H1 (cell line): ENCODE results near the gene GPR176.

Experiments used
- CBX8 ChIP-seq: fragments of 300-800, 300-1000 bp; sonication (generic); IDR thresholded peaks from 2 replicates; pipeline ENCODE4 v1.7.1; 2016; ENCODE audit warnings: low read depth, low read length, borderline replicate concordance
- CEBPB ChIP-seq: IDR thresholded peaks from 2 replicates; pipeline ENCODE4 v1.6.1; 2012; ENCODE audit warnings: low read depth, low read length
- CHD2 ChIP-seq: IDR thresholded peaks from 2 replicates; pipeline ENCODE4 v1.6.1; 2012; ENCODE audit warnings: low read length, improper control_type of control experiment
- CTCF ChIP-seq, 3 experiments: IDR thresholded peaks; 1 replicate in 2 of 3; 2 replicates in 1 of 3; pipeline versions ENCODE4 v1.5.1 to v1.6.1; 2011; ENCODE audit warnings: low read length in 3 of 3, mild to moderate bottlenecking in 3 of 3, inconsistent platforms in 2 of 3, low read depth in 1 of 3, moderate library complexity in 1 of 3; ENCODE audit not compliant: insufficient read depth in 1 of 3; ENCODE audit errors: control extremely low read depth in 1 of 3
- GABPA ChIP-seq: IDR thresholded peaks from 2 replicates; pipeline ENCODE4 v1.6.1; 2011; ENCODE audit warnings: mild to moderate bottlenecking, low read length, moderate library complexity, borderline replicate concordance; ENCODE audit not compliant: insufficient read depth
- POLR2A ChIP-seq, 2 experiments: IDR thresholded peaks; 1 replicate in 1 of 2; 2 replicates in 1 of 2; pipeline ENCODE4 v1.6.1; 2011; ENCODE audit warnings: low read depth in 2 of 2, low read length in 2 of 2, mild to moderate bottlenecking in 2 of 2; ENCODE audit errors: control extremely low read depth in 1 of 2
- POLR2AphosphoS5 ChIP-seq: IDR thresholded peaks from 2 replicates; pipeline ENCODE4 v1.6.1; 2011; ENCODE audit warnings: low read depth, low read length
- SP2 ChIP-seq: IDR thresholded peaks from 2 replicates; pipeline ENCODE4 v1.6.1; 2012; ENCODE audit warnings: mild to moderate bottlenecking, low read length, inconsistent platforms
- TF ChIP-seq, protein P1 (sequence below): IDR thresholded peaks from 2 replicates; pipeline ENCODE4 v1.6.1; 2011; ENCODE audit warnings: low read length, improper control_type of control experiment
- TF ChIP-seq, protein P2 (sequence below): fragments of 300-600 bp; sonication (generic); IDR thresholded peaks from 2 replicates; pipeline ENCODE4 v1.7.1; 2012; ENCODE audit warnings: low read length, moderate library complexity, mild to moderate bottlenecking, inconsistent platforms; ENCODE audit not compliant: insufficient replicate concordance

GRCh38 chr15:39808909-39809308 is 111.2 kb downstream of the GPR176 start:
- no peak for TF ChIP-seq CTCF (IDR thresholded peaks at IDR 0.05; ENCODE audit: control extremely low read depth in 1 of 3, insufficient read depth in 1 of 3, low read depth in 1 of 3, low read length in 3 of 3)
- TF ChIP-seq, protein P1, sequence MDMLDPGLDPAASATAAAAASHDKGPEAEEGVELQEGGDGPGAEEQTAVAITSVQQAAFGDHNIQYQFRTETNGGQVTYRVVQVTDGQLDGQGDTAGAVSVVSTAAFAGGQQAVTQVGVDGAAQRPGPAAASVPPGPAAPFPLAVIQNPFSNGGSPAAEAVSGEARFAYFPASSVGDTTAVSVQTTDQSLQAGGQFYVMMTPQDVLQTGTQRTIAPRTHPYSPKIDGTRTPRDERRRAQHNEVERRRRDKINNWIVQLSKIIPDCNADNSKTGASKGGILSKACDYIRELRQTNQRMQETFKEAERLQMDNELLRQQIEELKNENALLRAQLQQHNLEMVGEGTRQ = no peak
- TF ChIP-seq GABPA = no peak
- no peak for TF ChIP-seq SP2
- TF ChIP-seq POLR2A (IDR thresholded peaks at IDR 0.05; ENCODE audit: control extremely low read depth in 1 of 2, low read depth in 2 of 2, low read length in 2 of 2) = no peak
- TF ChIP-seq POLR2AphosphoS5 = no peak
- no peak for TF ChIP-seq CEBPB
- TF ChIP-seq CBX8 = no peak
- TF ChIP-seq, protein P2, sequence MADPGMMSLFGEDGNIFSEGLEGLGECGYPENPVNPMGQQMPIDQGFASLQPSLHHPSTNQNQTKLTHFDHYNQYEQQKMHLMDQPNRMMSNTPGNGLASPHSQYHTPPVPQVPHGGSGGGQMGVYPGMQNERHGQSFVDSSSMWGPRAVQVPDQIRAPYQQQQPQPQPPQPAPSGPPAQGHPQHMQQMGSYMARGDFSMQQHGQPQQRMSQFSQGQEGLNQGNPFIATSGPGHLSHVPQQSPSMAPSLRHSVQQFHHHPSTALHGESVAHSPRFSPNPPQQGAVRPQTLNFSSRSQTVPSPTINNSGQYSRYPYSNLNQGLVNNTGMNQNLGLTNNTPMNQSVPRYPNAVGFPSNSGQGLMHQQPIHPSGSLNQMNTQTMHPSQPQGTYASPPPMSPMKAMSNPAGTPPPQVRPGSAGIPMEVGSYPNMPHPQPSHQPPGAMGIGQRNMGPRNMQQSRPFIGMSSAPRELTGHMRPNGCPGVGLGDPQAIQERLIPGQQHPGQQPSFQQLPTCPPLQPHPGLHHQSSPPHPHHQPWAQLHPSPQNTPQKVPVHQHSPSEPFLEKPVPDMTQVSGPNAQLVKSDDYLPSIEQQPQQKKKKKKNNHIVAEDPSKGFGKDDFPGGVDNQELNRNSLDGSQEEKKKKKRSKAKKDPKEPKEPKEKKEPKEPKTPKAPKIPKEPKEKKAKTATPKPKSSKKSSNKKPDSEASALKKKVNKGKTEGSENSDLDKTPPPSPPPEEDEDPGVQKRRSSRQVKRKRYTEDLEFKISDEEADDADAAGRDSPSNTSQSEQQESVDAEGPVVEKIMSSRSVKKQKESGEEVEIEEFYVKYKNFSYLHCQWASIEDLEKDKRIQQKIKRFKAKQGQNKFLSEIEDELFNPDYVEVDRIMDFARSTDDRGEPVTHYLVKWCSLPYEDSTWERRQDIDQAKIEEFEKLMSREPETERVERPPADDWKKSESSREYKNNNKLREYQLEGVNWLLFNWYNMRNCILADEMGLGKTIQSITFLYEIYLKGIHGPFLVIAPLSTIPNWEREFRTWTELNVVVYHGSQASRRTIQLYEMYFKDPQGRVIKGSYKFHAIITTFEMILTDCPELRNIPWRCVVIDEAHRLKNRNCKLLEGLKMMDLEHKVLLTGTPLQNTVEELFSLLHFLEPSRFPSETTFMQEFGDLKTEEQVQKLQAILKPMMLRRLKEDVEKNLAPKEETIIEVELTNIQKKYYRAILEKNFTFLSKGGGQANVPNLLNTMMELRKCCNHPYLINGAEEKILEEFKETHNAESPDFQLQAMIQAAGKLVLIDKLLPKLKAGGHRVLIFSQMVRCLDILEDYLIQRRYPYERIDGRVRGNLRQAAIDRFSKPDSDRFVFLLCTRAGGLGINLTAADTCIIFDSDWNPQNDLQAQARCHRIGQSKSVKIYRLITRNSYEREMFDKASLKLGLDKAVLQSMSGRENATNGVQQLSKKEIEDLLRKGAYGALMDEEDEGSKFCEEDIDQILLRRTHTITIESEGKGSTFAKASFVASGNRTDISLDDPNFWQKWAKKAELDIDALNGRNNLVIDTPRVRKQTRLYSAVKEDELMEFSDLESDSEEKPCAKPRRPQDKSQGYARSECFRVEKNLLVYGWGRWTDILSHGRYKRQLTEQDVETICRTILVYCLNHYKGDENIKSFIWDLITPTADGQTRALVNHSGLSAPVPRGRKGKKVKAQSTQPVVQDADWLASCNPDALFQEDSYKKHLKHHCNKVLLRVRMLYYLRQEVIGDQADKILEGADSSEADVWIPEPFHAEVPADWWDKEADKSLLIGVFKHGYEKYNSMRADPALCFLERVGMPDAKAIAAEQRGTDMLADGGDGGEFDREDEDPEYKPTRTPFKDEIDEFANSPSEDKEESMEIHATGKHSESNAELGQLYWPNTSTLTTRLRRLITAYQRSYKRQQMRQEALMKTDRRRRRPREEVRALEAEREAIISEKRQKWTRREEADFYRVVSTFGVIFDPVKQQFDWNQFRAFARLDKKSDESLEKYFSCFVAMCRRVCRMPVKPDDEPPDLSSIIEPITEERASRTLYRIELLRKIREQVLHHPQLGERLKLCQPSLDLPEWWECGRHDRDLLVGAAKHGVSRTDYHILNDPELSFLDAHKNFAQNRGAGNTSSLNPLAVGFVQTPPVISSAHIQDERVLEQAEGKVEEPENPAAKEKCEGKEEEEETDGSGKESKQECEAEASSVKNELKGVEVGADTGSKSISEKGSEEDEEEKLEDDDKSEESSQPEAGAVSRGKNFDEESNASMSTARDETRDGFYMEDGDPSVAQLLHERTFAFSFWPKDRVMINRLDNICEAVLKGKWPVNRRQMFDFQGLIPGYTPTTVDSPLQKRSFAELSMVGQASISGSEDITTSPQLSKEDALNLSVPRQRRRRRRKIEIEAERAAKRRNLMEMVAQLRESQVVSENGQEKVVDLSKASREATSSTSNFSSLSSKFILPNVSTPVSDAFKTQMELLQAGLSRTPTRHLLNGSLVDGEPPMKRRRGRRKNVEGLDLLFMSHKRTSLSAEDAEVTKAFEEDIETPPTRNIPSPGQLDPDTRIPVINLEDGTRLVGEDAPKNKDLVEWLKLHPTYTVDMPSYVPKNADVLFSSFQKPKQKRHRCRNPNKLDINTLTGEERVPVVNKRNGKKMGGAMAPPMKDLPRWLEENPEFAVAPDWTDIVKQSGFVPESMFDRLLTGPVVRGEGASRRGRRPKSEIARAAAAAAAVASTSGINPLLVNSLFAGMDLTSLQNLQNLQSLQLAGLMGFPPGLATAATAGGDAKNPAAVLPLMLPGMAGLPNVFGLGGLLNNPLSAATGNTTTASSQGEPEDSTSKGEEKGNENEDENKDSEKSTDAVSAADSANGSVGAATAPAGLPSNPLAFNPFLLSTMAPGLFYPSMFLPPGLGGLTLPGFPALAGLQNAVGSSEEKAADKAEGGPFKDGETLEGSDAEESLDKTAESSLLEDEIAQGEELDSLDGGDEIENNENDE = no peak
- no peak for TF ChIP-seq CHD2
